ENCODE data around the gene ERVW-1.

DNA sequence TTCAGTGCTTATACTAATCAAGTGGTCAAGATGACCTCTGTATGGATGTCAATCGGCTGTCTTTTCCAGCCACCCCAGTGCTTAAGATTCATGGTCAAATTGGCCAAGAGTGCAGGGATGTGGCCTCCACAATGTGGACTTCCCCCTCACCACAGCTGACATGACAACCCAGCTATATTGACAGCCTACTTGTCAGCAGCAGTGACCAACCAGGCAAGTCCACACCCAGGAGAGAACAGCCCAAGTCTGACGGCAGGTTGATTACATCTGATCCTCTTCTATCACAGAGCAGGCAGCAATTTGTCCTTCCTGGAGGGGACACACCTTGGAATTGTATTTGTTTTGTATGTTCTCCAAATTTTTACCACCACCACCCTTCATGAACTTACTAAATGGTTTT lies 8.2 kb upstream of the ERVW-1 start:
- TF ChIP-seq, protein P1, sequence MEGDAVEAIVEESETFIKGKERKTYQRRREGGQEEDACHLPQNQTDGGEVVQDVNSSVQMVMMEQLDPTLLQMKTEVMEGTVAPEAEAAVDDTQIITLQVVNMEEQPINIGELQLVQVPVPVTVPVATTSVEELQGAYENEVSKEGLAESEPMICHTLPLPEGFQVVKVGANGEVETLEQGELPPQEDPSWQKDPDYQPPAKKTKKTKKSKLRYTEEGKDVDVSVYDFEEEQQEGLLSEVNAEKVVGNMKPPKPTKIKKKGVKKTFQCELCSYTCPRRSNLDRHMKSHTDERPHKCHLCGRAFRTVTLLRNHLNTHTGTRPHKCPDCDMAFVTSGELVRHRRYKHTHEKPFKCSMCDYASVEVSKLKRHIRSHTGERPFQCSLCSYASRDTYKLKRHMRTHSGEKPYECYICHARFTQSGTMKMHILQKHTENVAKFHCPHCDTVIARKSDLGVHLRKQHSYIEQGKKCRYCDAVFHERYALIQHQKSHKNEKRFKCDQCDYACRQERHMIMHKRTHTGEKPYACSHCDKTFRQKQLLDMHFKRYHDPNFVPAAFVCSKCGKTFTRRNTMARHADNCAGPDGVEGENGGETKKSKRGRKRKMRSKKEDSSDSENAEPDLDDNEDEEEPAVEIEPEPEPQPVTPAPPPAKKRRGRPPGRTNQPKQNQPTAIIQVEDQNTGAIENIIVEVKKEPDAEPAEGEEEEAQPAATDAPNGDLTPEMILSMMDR (conservative IDR thresholded peaks at IDR 0.05; ENCODE audit: low read length): no peak
- TF ChIP-seq EZH2phosphoT487 (IDR thresholded peaks at IDR 0.05; ENCODE audit: borderline replicate concordance, low read depth, low read length): no peak
